Mononuclear cell (primary cell): ENCODE data around the gene TANC2. TPM values are rescaled to one million over a fixed set of nuclear protein-coding genes. Genes with fewer than 3 reads are reported as not detected.

ENCODE experiments used
- H3K27me3 ChIP-seq: 2 replicates; pipeline ENCODE4 v1.6.0; 2011; ENCODE audit warnings: low read length, control low read depth; ENCODE audit not compliant: insufficient read depth
- H3K4me1 ChIP-seq: 2 replicates; pipeline ENCODE4 v1.5.1; 2011; ENCODE audit warnings: mild to moderate bottlenecking, low read length, control low read depth; ENCODE audit not compliant: insufficient read depth
- H3K4me3 ChIP-seq: 2 replicates; pipeline ENCODE4 v1.5.1; 2011; ENCODE audit warnings: mild to moderate bottlenecking, low read length, moderate library complexity
- H3K9me3 ChIP-seq: 2 replicates; pipeline ENCODE4 v1.5.1; 2011; ENCODE audit warnings: low read depth, mild to moderate bottlenecking, control low read depth, low read length
- total RNA-seq: library from RNA; depleted of rRNA; stranded (reverse); fragments of >200 nt; gene quantifications from one replicate; pipeline ENCODE4 v1.2.3, GENCODE V29; 2012

TANC2 gene
- total RNA-seq, 1 donor = 19.3 TPM

GRCh38 chr17:62941358-62941991 is 24.6 kb upstream of the TANC2 start:
- Histone ChIP-seq H3K27me3 (peaks cover 4% of the 10 kb centered on the region), H3K4me1 (no peaks in the 10 kb centered on the region), H3K9me3 (peaks cover 15% of the 10 kb centered on the region), H3K4me3 (no peak overlapping the region)

GRCh38 chr17:62948370-62948769 is 17.7 kb upstream of the TANC2 start:
- Histone ChIP-seq H3K4me3 (no peak overlapping the region), H3K9me3 (no peaks in the 10 kb centered on the region), H3K27me3 (no peaks in the 10 kb centered on the region), H3K4me1 (no peaks in the 10 kb centered on the region)

- Histone ChIP-seq H3K4me1 (no peaks in the 10 kb centered on the region), H3K27me3 (no peaks in the 10 kb centered on the region), H3K4me3 (no peak overlapping the region), H3K9me3 (no peaks in the 10 kb centered on the region)
Observed at GRCh38 chr17:62949036-62949435, 17.0 kb upstream of the TANC2 start.

GRCh38 chr17:62950067-62950466 is 16.0 kb upstream of the TANC2 start:
- Histone ChIP-seq H3K27me3 (no peaks in the 10 kb centered on the region), H3K4me1 (no peaks in the 10 kb centered on the region), H3K9me3 (no peaks in the 10 kb centered on the region), H3K4me3 (no peak overlapping the region)

GRCh38 chr17:62955841-62956352 is 10.1 kb upstream of the TANC2 start:
- no peak overlapping the region for H3K4me3 ChIP-seq

GRCh38 chr17:62963296-62963695 is 2.7 kb upstream of the TANC2 start:
- Histone ChIP-seq H3K27me3 (peaks cover 7% of the 10 kb centered on the region), H3K4me1 (peaks cover 10% of the 10 kb centered on the region), H3K4me3 (no peak overlapping the region), H3K9me3 (no peaks in the 10 kb centered on the region)

More at GRCh38 chr17:62955841-62956352, 10.1 kb upstream of the TANC2 start:
- Histone ChIP-seq H3K4me1 (no peaks in the 10 kb centered on the region), H3K27me3 (peaks cover 3% of the 10 kb centered on the region), H3K9me3 (no peaks in the 10 kb centered on the region)

- H3K4me1 ChIP-seq = peaks cover 17% of the 10 kb centered on the region
- H3K4me3 ChIP-seq = no peak overlapping the region
- H3K9me3 ChIP-seq = no peaks in the 10 kb centered on the region
Observed at GRCh38 chr17:62964506-62964905, 1.5 kb upstream of the TANC2 start.

GRCh38 chr17:62965174-62965685 is 805 bp upstream of the TANC2 start:
- Histone ChIP-seq H3K4me1 (peaks cover 17% of the 10 kb centered on the region), H3K9me3 (no peaks in the 10 kb centered on the region), H3K27me3 (peaks cover 6% of the 10 kb centered on the region), H3K4me3 (peak overlapping the region; percentile 63)

More at GRCh38 chr17:62964506-62964905, 1.5 kb upstream of the TANC2 start:
- H3K27me3 ChIP-seq = peaks cover 7% of the 10 kb centered on the region

- H3K4me3 ChIP-seq = peak overlapping the region; percentile 63
- no peaks in the 10 kb centered on the region for H3K9me3 ChIP-seq
- peaks cover 17% of the 10 kb centered on the region for H3K4me1 ChIP-seq
- peaks cover 4% of the 10 kb centered on the region for H3K27me3 ChIP-seq
Observed at GRCh38 chr17:62966426-62967204, 580 bp downstream of the TANC2 start.

- peaks cover 4% of the 10 kb centered on the region for H3K27me3 ChIP-seq
- H3K4me3 ChIP-seq = peak overlapping the region; percentile 63
- H3K9me3 ChIP-seq = no peaks in the 10 kb centered on the region
- peaks cover 17% of the 10 kb centered on the region for H3K4me1 ChIP-seq
Observed at GRCh38 chr17:62967205-62967529, 1.1 kb downstream of the TANC2 start.

GRCh38 chr17:62968445-62968923 is 2.4 kb downstream of the TANC2 start:
- H3K4me1 ChIP-seq = peaks cover 17% of the 10 kb centered on the region
- H3K4me3 ChIP-seq = no peak overlapping the region
- H3K9me3 ChIP-seq = no peaks in the 10 kb centered on the region
- H3K27me3 ChIP-seq = no peaks in the 10 kb centered on the region

GRCh38 chr17:62970610-62971009 is 4.6 kb downstream of the TANC2 start:
- H3K4me3 ChIP-seq = no peak overlapping the region
- no peaks in the 10 kb centered on the region for H3K9me3 ChIP-seq
- H3K27me3 ChIP-seq = no peaks in the 10 kb centered on the region
- H3K4me1 ChIP-seq = peaks cover 17% of the 10 kb centered on the region

- H3K4me1 ChIP-seq = peaks cover 15% of the 10 kb centered on the region
- no peak overlapping the region for H3K4me3 ChIP-seq
- no peaks in the 10 kb centered on the region for H3K27me3 ChIP-seq
- H3K9me3 ChIP-seq = no peaks in the 10 kb centered on the region
Observed at GRCh38 chr17:62971853-62972252, 5.8 kb downstream of the TANC2 start.

GRCh38 chr17:62974788-62975187 is 8.8 kb downstream of the TANC2 start:
- no peak overlapping the region for H3K4me3 ChIP-seq
- no peaks in the 10 kb centered on the region for H3K27me3 ChIP-seq
- no peaks in the 10 kb centered on the region for H3K9me3 ChIP-seq
- H3K4me1 ChIP-seq = no peaks in the 10 kb centered on the region

- no peaks in the 10 kb centered on the region for H3K9me3 ChIP-seq
- H3K4me3 ChIP-seq = no peak overlapping the region
- H3K27me3 ChIP-seq = no peaks in the 10 kb centered on the region
- no peaks in the 10 kb centered on the region for H3K4me1 ChIP-seq
Observed at GRCh38 chr17:62975206-62975605, 9.2 kb downstream of the TANC2 start.
